GM12892 (cell line): Measurements from ENCODE around the gene LCE1C.

ENCODE experiments used
- DNase-seq: peaks from one replicate; pipeline ENCODE4 v3.0.0; 2011; ENCODE audit not compliant: insufficient read length
- FAIRE-seq: peaks from 2 replicates; lab custom pipeline; 2011; peaks lifted over from hg19 to GRCh38; lab: Jason Lieb, UNC
- POLR2A ChIP-seq: IDR thresholded peaks from 2 replicates; pipeline ENCODE4 v1.6.1; 2011; ENCODE audit warnings: low read depth, low read length, control low read depth
- POLR2AphosphoS5 ChIP-seq: IDR thresholded peaks from 2 replicates; pipeline ENCODE4 v1.6.1; 2011; ENCODE audit warnings: low read depth, low read length, control low read depth
- TAF1 ChIP-seq: IDR thresholded peaks from 2 replicates; pipeline ENCODE4 v1.6.1; 2011; ENCODE audit warnings: low read depth, mild to moderate bottlenecking, control low read depth, low read length, borderline replicate concordance

Gene LCE1C

GRCh38 chr1:152757747-152758146, 48.7 kb downstream of the LCE1C start, which contains the start of gene KPRP:
KPRP (plus strand) TSS chr1:152758025; CDS start chr1:152759589, 1,564 bp downstream.
- no peak for TF ChIP-seq POLR2AphosphoS5
- no peak for TF ChIP-seq TAF1
- TF ChIP-seq POLR2A = no peak
- FAIRE-seq = no peak
- no peak for DNase-seq

DNA sequence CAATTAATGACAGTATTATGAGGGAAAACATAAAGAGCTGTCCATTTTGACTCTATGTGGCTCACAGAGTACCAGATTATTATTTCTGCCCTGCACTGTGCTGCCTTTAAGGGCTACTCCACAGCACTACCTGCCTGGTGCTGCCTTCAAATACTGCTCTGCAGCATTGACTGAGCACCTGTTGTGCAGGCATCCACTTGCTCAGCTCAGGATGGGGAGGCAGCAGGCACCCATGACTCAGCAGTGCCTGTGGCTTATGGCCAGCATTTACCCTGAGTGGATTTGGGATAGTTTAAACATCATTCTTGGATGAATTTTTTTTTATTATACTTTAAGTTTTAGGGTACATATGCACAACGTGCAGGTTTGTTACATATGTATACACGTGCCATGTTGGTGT, 49.6 kb downstream of the LCE1C start:
- DNase-seq (no peak), FAIRE-seq (no peak)
- TF ChIP-seq TAF1 (no peak), POLR2AphosphoS5 (no peak), POLR2A (no peak)
